NCI-H2196 treated with DMSO at 0.1 percent for 48 hours (cell line): ENCODE results near the gene TRMT112.

Experiments used
- DNase-seq: peaks from one replicate; lab custom pipeline; 2025; ENCODE audit not compliant: unreplicated experiment; lab: John Stamatoyannopoulos, UW

The TRMT112 gene

GRCh38 chr11:64351136-64351631, 33.8 kb upstream of the TRMT112 start:
- no peak for DNase-seq

GRCh38 chr11:64349404-64349803, 32.0 kb upstream of the TRMT112 start:
- no peak for DNase-seq

DNA sequence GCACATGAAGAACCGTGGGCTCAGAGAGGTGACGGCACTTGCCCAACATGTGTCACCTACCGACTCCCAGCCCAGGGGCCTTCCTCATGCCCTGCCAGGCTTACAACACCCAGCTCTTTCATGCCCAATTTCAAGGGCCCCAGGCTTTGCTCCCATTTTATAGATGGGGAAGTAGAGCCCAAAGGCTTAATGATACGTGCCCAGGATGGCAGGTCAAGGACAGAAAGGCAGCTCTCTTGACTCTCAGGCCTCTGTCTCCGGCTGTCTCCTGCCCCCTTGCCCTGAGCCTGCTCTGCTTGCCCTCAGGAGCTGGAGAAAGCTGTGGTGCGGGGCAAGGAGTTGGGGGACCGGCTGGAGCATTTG, 31.6 kb upstream of the TRMT112 start:
- no peak for DNase-seq

DNA sequence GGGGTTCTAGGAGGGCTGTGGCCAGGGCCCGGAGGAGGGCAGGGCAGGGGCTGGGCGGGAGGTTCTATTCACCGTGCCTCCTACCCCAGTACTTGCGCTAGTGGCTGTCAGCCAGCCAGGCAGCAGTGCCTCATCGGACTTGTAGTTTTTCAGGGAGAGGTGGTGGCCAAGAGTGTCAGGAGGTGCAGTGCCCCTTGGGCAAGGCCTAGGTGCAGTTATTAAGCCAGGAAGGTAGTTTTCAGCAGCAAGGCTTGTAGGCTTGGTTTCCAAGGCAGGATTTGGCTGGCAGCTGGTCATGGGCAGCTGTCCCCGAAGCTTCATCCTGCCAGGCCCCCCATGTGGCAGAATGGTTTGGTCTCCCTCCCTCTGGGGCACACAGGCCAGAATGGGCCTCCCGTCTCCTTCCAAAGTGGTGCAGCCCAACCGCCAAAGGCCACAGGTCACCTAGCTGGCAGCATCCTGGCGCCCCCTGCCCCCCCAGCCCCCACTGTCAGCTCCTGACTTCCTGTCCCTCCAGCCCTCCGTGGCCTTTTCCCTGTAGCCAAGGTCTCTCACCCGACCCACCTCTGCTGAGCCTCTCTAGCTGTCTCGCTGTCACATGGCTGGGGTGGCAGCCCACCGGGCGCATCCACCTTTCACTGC, 31.1 kb upstream of the TRMT112 start:
- DNase-seq: peak; percentile 35

DNA sequence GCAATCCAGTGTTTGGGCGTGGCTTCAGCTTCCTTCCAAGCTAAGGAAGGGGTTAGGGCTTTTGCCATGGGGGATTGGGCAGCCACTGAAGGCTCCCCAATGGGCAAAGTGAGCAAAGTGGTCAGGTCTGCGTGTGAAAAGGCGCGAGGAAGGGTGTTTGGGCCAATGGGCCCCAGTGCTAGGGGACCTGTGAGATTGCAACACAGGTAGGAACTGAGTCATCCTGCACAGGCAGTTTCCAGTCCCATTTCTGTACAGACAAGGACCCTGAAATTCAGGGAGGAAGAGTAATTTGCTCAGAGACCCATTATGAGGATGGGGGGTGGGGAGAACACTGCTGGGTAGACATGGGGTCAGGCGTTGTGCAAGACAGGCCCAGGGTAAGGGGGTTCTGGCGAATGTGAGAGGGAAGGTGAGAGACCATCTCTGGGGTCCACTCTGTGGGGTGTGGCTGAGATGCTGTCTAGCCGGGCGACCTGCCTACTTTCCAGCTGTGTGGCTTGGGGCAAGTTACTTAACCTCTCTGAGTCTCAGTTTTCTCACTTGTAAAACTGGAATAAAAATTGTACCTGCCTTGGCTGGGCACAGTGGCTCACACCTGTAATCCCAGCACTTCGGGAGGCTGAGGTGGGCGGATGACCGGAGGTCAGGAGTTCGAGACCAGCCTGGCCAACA, 30.0 kb upstream of the TRMT112 start:
- DNase-seq: no peak

- DNase-seq: no peak
These were observed 27.4 kb upstream of the TRMT112 start for GRCh38 chr11:64344787-64345186.

GRCh38 chr11:64343767-64344559, 26.6 kb upstream of the TRMT112 start:
- DNase-seq: no peak

GRCh38 chr11:64342869-64343745, 25.7 kb upstream of the TRMT112 start:
- DNase-seq: no peak

GRCh38 chr11:64341851-64342791, 24.8 kb upstream of the TRMT112 start:
- peak; percentile 80 for DNase-seq

GRCh38 chr11:64341429-64341828, 24.1 kb upstream of the TRMT112 start:
- no peak for DNase-seq

GRCh38 chr11:64340671-64341335, 23.4 kb upstream of the TRMT112 start:
- DNase-seq: no peak

- DNase-seq: no peak
These were observed 22.5 kb upstream of the TRMT112 start, which contains the start of gene CCDC88B for GRCh38 chr11:64339754-64340408. TSS of gene CCDC88B (plus strand) at chr11:64340204. CDS start at chr11:64340267, 63 bp downstream.

DNA sequence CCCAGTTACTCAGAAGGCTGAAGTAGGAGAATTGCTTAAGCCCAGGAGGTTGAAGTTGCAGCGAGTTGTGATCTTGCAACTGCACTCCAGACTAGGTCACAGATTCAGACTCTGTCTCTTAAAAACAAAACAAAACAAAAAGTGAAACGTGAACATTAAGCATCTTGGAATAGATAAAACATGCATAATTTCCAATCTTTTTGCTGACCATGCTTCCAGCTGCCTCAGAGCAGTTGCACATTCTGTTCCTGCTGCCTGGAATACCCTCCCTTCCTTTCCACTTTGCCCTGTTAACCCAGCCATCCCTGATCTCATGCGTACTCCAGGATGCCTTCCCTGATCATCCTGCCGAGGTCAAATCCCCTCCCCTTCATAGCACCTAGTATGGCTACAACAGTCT, 21.9 kb upstream of the TRMT112 start:
- DNase-seq: no peak

DNA sequence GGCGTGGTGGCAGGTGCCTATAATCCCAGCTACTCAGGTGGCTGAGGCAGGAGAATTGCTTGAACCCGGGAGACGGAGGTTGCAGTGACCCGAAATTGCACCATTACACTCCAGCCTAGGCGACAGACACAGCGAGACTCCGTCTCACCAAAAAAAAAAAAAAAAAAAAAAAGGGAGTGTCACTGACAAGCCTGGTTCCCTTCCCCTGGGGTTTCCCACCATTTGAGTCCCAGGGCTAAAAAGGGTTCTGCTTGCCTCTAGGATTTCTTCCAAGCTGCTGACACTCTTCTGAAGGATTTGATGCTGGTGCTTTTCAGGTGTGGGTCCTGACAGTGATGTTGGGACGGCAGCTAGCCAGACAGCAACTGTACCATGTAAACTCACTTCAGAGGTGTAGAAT, 21.4 kb upstream of the TRMT112 start:
- DNase-seq: no peak

DNA sequence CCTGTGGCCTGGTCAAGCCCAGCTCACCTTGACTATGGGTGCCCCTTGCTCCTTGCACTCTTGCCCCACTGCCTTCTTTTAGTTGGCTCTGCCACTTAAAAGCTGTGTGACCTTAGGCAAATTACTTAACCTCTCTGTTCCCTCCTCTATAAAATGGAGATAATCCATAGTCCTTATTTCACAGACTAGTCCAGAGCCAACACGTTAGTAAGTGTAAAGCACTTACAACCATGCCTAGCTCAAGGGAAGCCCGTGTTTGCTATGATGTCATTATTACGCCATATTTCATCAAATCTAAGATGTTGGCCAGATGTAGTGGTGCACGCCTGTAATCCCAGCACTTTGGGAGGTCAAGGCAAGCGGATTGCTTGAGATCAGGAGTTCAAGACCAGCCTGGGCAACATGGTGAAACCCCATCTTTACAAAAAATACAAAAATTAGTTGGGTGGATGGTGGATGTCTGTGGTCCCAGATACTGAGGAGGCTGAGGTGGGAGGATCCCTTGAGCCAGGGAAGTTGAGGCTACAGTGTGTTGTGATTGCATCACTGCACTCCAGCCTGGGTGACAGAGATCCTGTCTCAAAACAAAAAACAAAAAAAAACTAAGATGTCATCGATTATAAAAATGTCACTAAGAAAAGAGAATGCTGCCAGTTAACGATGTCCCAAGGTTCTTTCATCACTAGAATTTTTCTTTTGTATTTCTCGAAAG, 20.3 kb upstream of the TRMT112 start:
- no peak for DNase-seq

DNA sequence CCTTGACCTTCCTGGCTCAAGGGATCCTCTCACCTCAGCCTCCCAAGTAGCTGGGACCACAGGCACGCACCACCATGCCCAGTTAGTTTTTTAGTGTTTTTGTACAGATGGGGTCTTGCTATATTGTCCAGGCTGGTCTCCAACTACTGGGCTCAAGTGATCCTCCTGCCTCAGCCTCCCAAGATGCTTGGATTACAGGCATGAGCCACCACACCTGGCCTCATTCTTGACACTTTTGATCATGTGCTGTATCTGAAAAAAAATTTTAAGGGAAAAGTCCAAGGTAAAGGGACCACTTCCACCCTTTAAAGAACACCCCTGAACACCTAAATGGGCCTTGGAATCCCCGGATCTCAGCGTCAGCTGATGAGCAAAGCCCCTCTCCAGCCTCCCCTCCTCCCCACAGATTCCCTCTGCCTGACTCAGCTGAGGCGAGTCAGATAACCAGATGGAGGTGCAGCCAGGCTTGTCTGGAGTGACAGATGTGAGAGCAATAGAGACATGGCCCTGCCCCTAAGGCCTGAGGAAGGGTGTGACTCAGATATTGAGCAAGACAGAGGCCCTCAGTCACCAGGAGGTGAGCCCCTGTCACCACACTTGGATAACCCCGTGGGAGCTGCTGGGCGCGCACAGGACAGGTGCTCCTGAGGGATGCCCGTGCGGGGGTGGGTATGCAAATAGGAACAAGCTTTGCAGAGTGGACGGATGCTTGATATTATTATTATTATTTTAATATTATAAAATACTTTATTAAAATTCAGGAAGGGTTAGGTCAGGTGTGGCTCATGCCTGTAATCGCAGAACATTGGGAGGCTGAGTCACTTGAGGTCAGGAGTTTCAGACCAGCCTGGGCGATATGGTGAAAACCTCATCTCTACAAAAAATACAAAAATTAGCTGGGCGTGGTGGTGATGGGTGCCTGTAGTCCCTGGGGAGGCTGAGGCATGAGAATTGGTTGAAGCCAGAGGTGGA, 17.7 kb upstream of the TRMT112 start:
- DNase-seq: peak; percentile 70

GRCh38 chr11:64333556-64333955, 16.2 kb upstream of the TRMT112 start:
- DNase-seq: no peak
